ENCODE data around the gene YTHDF1.

YTHDF1 gene

DNA sequence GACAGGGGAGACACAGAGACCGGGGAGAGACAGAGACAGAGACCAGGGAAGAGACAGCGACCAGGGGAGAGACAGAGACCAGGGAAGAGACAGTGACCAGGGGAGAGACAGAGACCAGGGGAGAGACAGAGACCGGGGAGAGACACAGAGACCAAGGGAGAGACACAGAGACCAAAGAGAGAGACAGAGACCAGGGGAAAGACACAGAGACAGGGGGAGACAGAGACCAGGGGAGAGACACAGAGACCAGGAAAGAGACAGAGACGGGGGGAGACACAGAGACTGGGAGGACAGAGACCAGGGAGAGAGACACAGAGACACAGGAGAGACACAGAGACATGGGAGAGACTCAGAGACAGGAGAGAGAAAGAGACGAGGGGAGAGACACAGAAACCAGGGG, 43.9 kb downstream of the YTHDF1 start:
- H3K27me3 Mint-ChIP-seq (ENCODE audit: low read depth), result peaks cover 81% of the 10 kb centered on the region
- peaks cover 5% of the 10 kb centered on the region for H3K4me1 Mint-ChIP-seq

GRCh38 chr20:63169681-63170080, 46.2 kb downstream of the YTHDF1 start:
- Mint-ChIP-seq H3K4me1 (no peaks in the 10 kb centered on the region), H3K9me3 (no peaks in the 10 kb centered on the region), H3K27ac (no peak overlapping the region), H3K4me3 (no peak overlapping the region), H3K36me3 (ENCODE audit: low read depth) (no peaks in the 10 kb centered on the region), H3K27me3 (ENCODE audit: low read depth) (peaks cover 75% of the 10 kb centered on the region)
- TF ChIP-seq, protein P1, sequence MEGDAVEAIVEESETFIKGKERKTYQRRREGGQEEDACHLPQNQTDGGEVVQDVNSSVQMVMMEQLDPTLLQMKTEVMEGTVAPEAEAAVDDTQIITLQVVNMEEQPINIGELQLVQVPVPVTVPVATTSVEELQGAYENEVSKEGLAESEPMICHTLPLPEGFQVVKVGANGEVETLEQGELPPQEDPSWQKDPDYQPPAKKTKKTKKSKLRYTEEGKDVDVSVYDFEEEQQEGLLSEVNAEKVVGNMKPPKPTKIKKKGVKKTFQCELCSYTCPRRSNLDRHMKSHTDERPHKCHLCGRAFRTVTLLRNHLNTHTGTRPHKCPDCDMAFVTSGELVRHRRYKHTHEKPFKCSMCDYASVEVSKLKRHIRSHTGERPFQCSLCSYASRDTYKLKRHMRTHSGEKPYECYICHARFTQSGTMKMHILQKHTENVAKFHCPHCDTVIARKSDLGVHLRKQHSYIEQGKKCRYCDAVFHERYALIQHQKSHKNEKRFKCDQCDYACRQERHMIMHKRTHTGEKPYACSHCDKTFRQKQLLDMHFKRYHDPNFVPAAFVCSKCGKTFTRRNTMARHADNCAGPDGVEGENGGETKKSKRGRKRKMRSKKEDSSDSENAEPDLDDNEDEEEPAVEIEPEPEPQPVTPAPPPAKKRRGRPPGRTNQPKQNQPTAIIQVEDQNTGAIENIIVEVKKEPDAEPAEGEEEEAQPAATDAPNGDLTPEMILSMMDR (IDR thresholded peaks at IDR 0.05; ENCODE audit: unreplicated experiment in 3 of 3), result no peak

More for the DNA sequence above, 43.9 kb downstream of the YTHDF1 start:
- no peaks in the 10 kb centered on the region for H3K36me3 Mint-ChIP-seq (ENCODE audit: low read depth)
- no peaks in the 10 kb centered on the region for H3K9me3 Mint-ChIP-seq
- TF ChIP-seq, protein P1 (IDR thresholded peaks at IDR 0.05; ENCODE audit: unreplicated experiment in 3 of 3), result no peak
- H3K27ac Mint-ChIP-seq, result no peak overlapping the region
- no peak overlapping the region for H3K4me3 Mint-ChIP-seq

GRCh38 chr20:63168861-63169260, 47.1 kb downstream of the YTHDF1 start:
- Mint-ChIP-seq H3K4me1 (no peaks in the 10 kb centered on the region), H3K4me3 (no peak overlapping the region), H3K9me3 (no peaks in the 10 kb centered on the region), H3K27ac (no peak overlapping the region), H3K27me3 (ENCODE audit: low read depth) (peaks cover 75% of the 10 kb centered on the region), H3K36me3 (ENCODE audit: low read depth) (no peaks in the 10 kb centered on the region)
- TF ChIP-seq, protein P1 (IDR thresholded peaks at IDR 0.05; ENCODE audit: unreplicated experiment in 3 of 3), result no peak

- Mint-ChIP-seq H3K36me3 (ENCODE audit: low read depth) (no peaks in the 10 kb centered on the region), H3K4me1 (no peaks in the 10 kb centered on the region), H3K9me3 (no peaks in the 10 kb centered on the region), H3K27me3 (ENCODE audit: low read depth) (peaks cover 75% of the 10 kb centered on the region), H3K4me3 (no peak overlapping the region), H3K27ac (no peak overlapping the region)
- TF ChIP-seq, protein P1 (IDR thresholded peaks at IDR 0.05; ENCODE audit: unreplicated experiment in 3 of 3), result no peak
Observed at GRCh38 chr20:63167918-63168520, 47.9 kb downstream of the YTHDF1 start.

GRCh38 chr20:63167026-63167917, 48.7 kb downstream of the YTHDF1 start:
- Mint-ChIP-seq H3K27me3 (ENCODE audit: low read depth) (peaks cover 72% of the 10 kb centered on the region), H3K4me1 (no peaks in the 10 kb centered on the region), H3K27ac (no peak overlapping the region), H3K36me3 (ENCODE audit: low read depth) (no peaks in the 10 kb centered on the region), H3K9me3 (no peaks in the 10 kb centered on the region), H3K4me3 (no peak overlapping the region)
- TF ChIP-seq, protein P1 (IDR thresholded peaks at IDR 0.05; ENCODE audit: unreplicated experiment in 3 of 3), result no peak

All from nephron (organoid).